Measurements from ENCODE around the gene SLC5A10.

- TF ChIP-seq CTCF (IDR thresholded peaks at IDR 0.05; ENCODE audit: low read length) (no peak), EZH2phosphoT487 (IDR thresholded peaks at IDR 0.05; ENCODE audit: low read length) (no peak), EZH2 (optimal IDR thresholded peaks at IDR 0.05; ENCODE audit: low read depth, low read length) (no peak)
Observed at GRCh38 chr17:18977021-18977420, 25.1 kb downstream of the SLC5A10 start.
